ENCODE results near the gene PRR4.

PRR4 gene

GRCh38 chr12:10849425-10849878 is at the start of gene PRR4:
Gene PRR4, minus strand, starts transcription at chr12:10849475. Its CDS starts 38 bp downstream, at chr12:10849437.
- DNase-seq (ENCODE audit: low spot score) = no peak

- DNase-seq (ENCODE audit: low spot score) = no peak
Observed at GRCh38 chr12:10896854-10897253, 47.6 kb upstream of the PRR4 start.

GRCh38 chr12:10891937-10892336 is 42.7 kb upstream of the PRR4 start:
- no peak for DNase-seq (ENCODE audit: low spot score)

GRCh38 chr12:10889226-10889625 is 40.0 kb upstream of the PRR4 start:
- DNase-seq (ENCODE audit: low spot score) = no peak

GRCh38 chr12:10884086-10884725 is 34.9 kb upstream of the PRR4 start, which contains the start of gene PRH1:
Gene PRH1, minus strand, starts transcription at chr12:10884255. Its CDS starts 38 bp downstream, at chr12:10884217.
- no peak for DNase-seq (ENCODE audit: low spot score)

- DNase-seq (ENCODE audit: low spot score) = no peak
Observed at GRCh38 chr12:10873378-10873777, 24.1 kb upstream of the PRR4 start.

- no peak for DNase-seq (ENCODE audit: low spot score)
Observed at GRCh38 chr12:10867381-10867780, 18.1 kb upstream of the PRR4 start.

- DNase-seq (ENCODE audit: low spot score) = no peak
Observed at GRCh38 chr12:10863512-10864218, 14.4 kb upstream of the PRR4 start.

GRCh38 chr12:10861366-10861765 is 12.1 kb upstream of the PRR4 start:
- DNase-seq (ENCODE audit: low spot score) = no peak

- DNase-seq (ENCODE audit: low spot score) = no peak
Observed at GRCh38 chr12:10855807-10856206, 6.5 kb upstream of the PRR4 start.

- no peak for DNase-seq (ENCODE audit: low spot score)
Observed at GRCh38 chr12:10853776-10854175, 4.5 kb upstream of the PRR4 start.

GRCh38 chr12:10851243-10851858 is 2.1 kb upstream of the PRR4 start:
- no peak for DNase-seq (ENCODE audit: low spot score)

GRCh38 chr12:10847744-10848143 is 1.5 kb downstream of the PRR4 start:
- DNase-seq (ENCODE audit: low spot score) = no peak

- DNase-seq (ENCODE audit: low spot score) = no peak
Observed at GRCh38 chr12:10842862-10843261, 6.4 kb downstream of the PRR4 start.

GRCh38 chr12:10838461-10838860 is 10.8 kb downstream of the PRR4 start:
- no peak for DNase-seq (ENCODE audit: low spot score)

- DNase-seq (ENCODE audit: low spot score) = no peak
Observed at GRCh38 chr12:10829994-10830393, 19.3 kb downstream of the PRR4 start.

GRCh38 chr12:10826258-10826657 is 23.0 kb downstream of the PRR4 start, which contains the start of gene TAS2R10:
Gene TAS2R10, minus strand, starts transcription at chr12:10826358. Its CDS starts 89 bp downstream, at chr12:10826269.
- no peak for DNase-seq (ENCODE audit: low spot score)

- DNase-seq (ENCODE audit: low spot score) = no peak
Observed at GRCh38 chr12:10824957-10825356, 24.3 kb downstream of the PRR4 start.

- no peak for DNase-seq (ENCODE audit: low spot score)
Observed at GRCh38 chr12:10811883-10812536, 37.3 kb downstream of the PRR4 start.

- no peak for DNase-seq (ENCODE audit: low spot score)
Observed at GRCh38 chr12:10810068-10810467, 39.2 kb downstream of the PRR4 start, which contains the start of gene TAS2R9. Gene TAS2R9, minus strand, starts transcription at chr12:10810168. Its CDS starts 93 bp downstream, at chr12:10810075.

GRCh38 chr12:10807186-10807585 is 42.1 kb downstream of the PRR4 start, which contains the start of gene TAS2R8:
Gene TAS2R8, minus strand, starts transcription at chr12:10807286. Its CDS starts 306 bp downstream, at chr12:10806980.
- no peak for DNase-seq (ENCODE audit: low spot score)

GRCh38 chr12:10802587-10802986 is 46.7 kb downstream of the PRR4 start, which contains the start of gene TAS2R7:
Gene TAS2R7, minus strand, starts transcription at chr12:10802627. Its CDS starts 57 bp downstream, at chr12:10802570.
- DNase-seq (ENCODE audit: low spot score) = no peak

All from germinal center (tissue), 1 donor.